Measurements from ENCODE around the gene ERFL.

Gene ERFL

GRCh38 chr19:41934849-41935374, 6.7 kb upstream of the ERFL start:
- TF ChIP-seq ZNF70 (CRISPR knock-in tag; IDR thresholded peaks at IDR 0.05): no peak
- no peak for TF ChIP-seq CSRNP3 (CRISPR knock-in tag; IDR thresholded peaks at IDR 0.05)
- no peak for TF ChIP-seq ZNF8 (CRISPR knock-in tag; IDR thresholded peaks at IDR 0.05)
- TF ChIP-seq ZC3H10 (CRISPR knock-in tag; IDR thresholded peaks at IDR 0.05): no peak
- no peak for TF ChIP-seq SNAI2 (CRISPR knock-in tag; IDR thresholded peaks at IDR 0.05)
- TF ChIP-seq BACH2 (CRISPR knock-in tag; IDR thresholded peaks at IDR 0.05; ENCODE audit: borderline replicate concordance): no peak
- no peak for TF ChIP-seq TCF4 (CRISPR knock-in tag; IDR thresholded peaks at IDR 0.05; ENCODE audit: borderline replicate concordance)
- TF ChIP-seq TSHZ2 (CRISPR knock-in tag; IDR thresholded peaks at IDR 0.05): no peak
- TF ChIP-seq ZNF565 (CRISPR knock-in tag; conservative IDR thresholded peaks at IDR 0.05; ENCODE audit: low read depth): no peak
- TF ChIP-seq RARB (CRISPR knock-in tag; IDR thresholded peaks at IDR 0.05): no peak
- peak; percentile 88 for ATAC-seq

GRCh38 chr19:41933693-41934426, 5.6 kb upstream of the ERFL start:
- no peak for TF ChIP-seq OSR1 (CRISPR knock-in tag; IDR thresholded peaks at IDR 0.05)
- no peak for TF ChIP-seq PPARA (CRISPR knock-in tag; IDR thresholded peaks at IDR 0.05; ENCODE audit: borderline replicate concordance)
- TF ChIP-seq CSDC2 (CRISPR knock-in tag; IDR thresholded peaks at IDR 0.05): no peak
- no peak for TF ChIP-seq CREB5 (CRISPR knock-in tag; IDR thresholded peaks at IDR 0.05; ENCODE audit: low read depth)
- TF ChIP-seq ARNTL (CRISPR knock-in tag; IDR thresholded peaks at IDR 0.05; ENCODE audit: borderline replicate concordance, low read depth): no peak

GRCh38 chr19:41932720-41933332, 4.6 kb upstream of the ERFL start:
- no peak for ATAC-seq
- no peak for TF ChIP-seq ZFP3 (CRISPR knock-in tag; IDR thresholded peaks at IDR 0.05)
- TF ChIP-seq POU6F1 (CRISPR knock-in tag; IDR thresholded peaks at IDR 0.05; ENCODE audit: borderline replicate concordance, low read depth): no peak
- no peak for TF ChIP-seq TCF4 (CRISPR knock-in tag; IDR thresholded peaks at IDR 0.05; ENCODE audit: borderline replicate concordance)
- no peak for TF ChIP-seq ESRRG (CRISPR knock-in tag; IDR thresholded peaks at IDR 0.05)
- TF ChIP-seq ISL1 (CRISPR knock-in tag; IDR thresholded peaks at IDR 0.05): no peak
- no peak for TF ChIP-seq ZC3H10 (CRISPR knock-in tag; IDR thresholded peaks at IDR 0.05)
- TF ChIP-seq ZFP30 (CRISPR knock-in tag; IDR thresholded peaks at IDR 0.05): no peak
- TF ChIP-seq ZNF8 (CRISPR knock-in tag; IDR thresholded peaks at IDR 0.05): no peak
- no peak for TF ChIP-seq CREB5 (CRISPR knock-in tag; IDR thresholded peaks at IDR 0.05; ENCODE audit: low read depth)
- TF ChIP-seq CSDC2 (CRISPR knock-in tag; IDR thresholded peaks at IDR 0.05): no peak
- TF ChIP-seq ARNTL (CRISPR knock-in tag; IDR thresholded peaks at IDR 0.05; ENCODE audit: borderline replicate concordance, low read depth): no peak
- TF ChIP-seq BACH2 (CRISPR knock-in tag; IDR thresholded peaks at IDR 0.05; ENCODE audit: borderline replicate concordance): no peak
- no peak for TF ChIP-seq PPARA (CRISPR knock-in tag; IDR thresholded peaks at IDR 0.05; ENCODE audit: borderline replicate concordance)

More at GRCh38 chr19:41933693-41934426, 5.6 kb upstream of the ERFL start:
- no peak for ATAC-seq

Measured in SK-N-SH treated with all-trans-retinoic acid at 6 μM for 48 hours (cell line).